Measurements from ENCODE around the gene BCORL1.

Gene BCORL1

GRCh38 chrX:130103605-130104004 is 121.2 kb downstream of the BCORL1 start:
- DNase-seq: no peak

GRCh38 chrX:130105244-130105643 is 122.8 kb downstream of the BCORL1 start:
- DNase-seq: no peak

GRCh38 chrX:130106071-130106470 is 123.6 kb downstream of the BCORL1 start:
- DNase-seq: no peak

Measured in activated CD4-positive, CD25-positive, alpha-beta regulatory T cell treated with anti-CD3 and anti-CD28 coated beads, Interleukin-2, amount 50 U/mL, for 72 hours (primary cell).